NCI-H2196 treated with DMSO at 0.1 percent for 48 hours (cell line): Measurements from ENCODE around the gene MAML2.

Experiments
- DNase-seq: peaks from one replicate; lab custom pipeline; 2025; ENCODE audit not compliant: unreplicated experiment; lab: John Stamatoyannopoulos, UW

Gene MAML2

GRCh38 chr11:95994329-95994728 lies 348.7 kb downstream of the MAML2 start:
- DNase-seq = no peak

- DNase-seq = no peak
Observed at GRCh38 chr11:95993438-95994298, 349.3 kb downstream of the MAML2 start.

GRCh38 chr11:95991545-95991944 lies 351.4 kb downstream of the MAML2 start:
- DNase-seq = no peak

GRCh38 chr11:95991101-95991500 lies 351.9 kb downstream of the MAML2 start:
- DNase-seq = no peak

- no peak for DNase-seq
Observed at GRCh38 chr11:95989780-95990179, 353.2 kb downstream of the MAML2 start.

- no peak for DNase-seq
Observed at GRCh38 chr11:95989076-95989605, 353.9 kb downstream of the MAML2 start.

GRCh38 chr11:95985174-95985808 lies 357.7 kb downstream of the MAML2 start:
- DNase-seq = no peak

GRCh38 chr11:95984072-95984471 lies 358.9 kb downstream of the MAML2 start:
- no peak for DNase-seq

GRCh38 chr11:95977534-95978174 lies 365.3 kb downstream of the MAML2 start:
- no peak for DNase-seq

- DNase-seq = no peak
Observed at GRCh38 chr11:95976550-95976949, 366.4 kb downstream of the MAML2 start.

GRCh38 chr11:95975343-95975742 lies 367.7 kb downstream of the MAML2 start:
- DNase-seq = no peak

- DNase-seq = no peak
Observed at GRCh38 chr11:95972060-95972459, 370.9 kb downstream of the MAML2 start.

GRCh38 chr11:95968585-95968984 lies 374.4 kb downstream of the MAML2 start:
- DNase-seq = no peak

- no peak for DNase-seq
Observed at GRCh38 chr11:95964281-95964680, 378.7 kb downstream of the MAML2 start.

GRCh38 chr11:95961758-95962157 lies 381.2 kb downstream of the MAML2 start:
- no peak for DNase-seq

- DNase-seq = no peak
Observed at GRCh38 chr11:95950905-95951304, 392.1 kb downstream of the MAML2 start.

- no peak for DNase-seq
Observed at GRCh38 chr11:95948637-95949036, 394.4 kb downstream of the MAML2 start.

GRCh38 chr11:95944623-95945022 lies 398.4 kb downstream of the MAML2 start:
- DNase-seq = no peak

- DNase-seq = no peak
Observed at GRCh38 chr11:95943546-95943945, 399.4 kb downstream of the MAML2 start.

- DNase-seq = no peak
Observed at GRCh38 chr11:95939091-95939490, 403.9 kb downstream of the MAML2 start.

- DNase-seq = no peak
Observed at GRCh38 chr11:95937358-95937757, 405.6 kb downstream of the MAML2 start.

- DNase-seq = no peak
Observed at GRCh38 chr11:95933594-95933993, 409.4 kb downstream of the MAML2 start.
